Fibroblast of the aortic adventitia (primary cell): ENCODE data around the gene CIZ1. TPM values are rescaled to one million over a fixed set of nuclear protein-coding genes. Genes with fewer than 3 reads are reported as not detected.

Experiments used
- DNase-seq: peaks from one replicate; pipeline ENCODE4 v3.0.0-alpha.2; 2010; ENCODE audit warnings: low read depth
- H3K4me3 ChIP-seq: 2 replicates; pipeline ENCODE4 v1.5.1; 2011; ENCODE audit warnings: low read depth, mild to moderate bottlenecking, control low read depth, low read length, moderate library complexity
- total RNA-seq: library from RNA; depleted of rRNA; stranded (reverse); fragments of >200 nt; gene quantifications from 2 replicates; pipeline ENCODE4 v1.2.3, GENCODE V29; 2012; ENCODE audit warnings: low replicate concordance
- TF ChIP-seq, protein P1 (sequence below): IDR thresholded peaks from 2 replicates; pipeline ENCODE4 v1.5.1; 2011; ENCODE audit warnings: mild to moderate bottlenecking, low read length, control low read depth, inconsistent platforms; ENCODE audit not compliant: insufficient read depth

The CIZ1 gene
- total RNA-seq, 1 donor: 47.8 TPM

DNA sequence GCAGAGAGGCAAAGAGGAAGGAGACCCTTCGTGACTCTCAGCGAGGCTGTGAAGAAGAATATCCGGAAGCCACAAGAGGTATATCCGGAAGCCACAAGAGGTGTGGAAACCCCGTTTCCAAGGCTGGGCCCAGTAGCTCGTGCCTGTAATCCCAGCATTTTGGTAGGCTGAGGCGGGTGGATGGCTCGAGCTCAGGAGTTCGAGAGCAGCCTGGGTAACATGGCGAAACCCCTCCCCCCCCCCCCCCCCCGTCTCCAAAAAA lies 31.9 kb downstream of the CIZ1 start:
- TF ChIP-seq, protein P1, sequence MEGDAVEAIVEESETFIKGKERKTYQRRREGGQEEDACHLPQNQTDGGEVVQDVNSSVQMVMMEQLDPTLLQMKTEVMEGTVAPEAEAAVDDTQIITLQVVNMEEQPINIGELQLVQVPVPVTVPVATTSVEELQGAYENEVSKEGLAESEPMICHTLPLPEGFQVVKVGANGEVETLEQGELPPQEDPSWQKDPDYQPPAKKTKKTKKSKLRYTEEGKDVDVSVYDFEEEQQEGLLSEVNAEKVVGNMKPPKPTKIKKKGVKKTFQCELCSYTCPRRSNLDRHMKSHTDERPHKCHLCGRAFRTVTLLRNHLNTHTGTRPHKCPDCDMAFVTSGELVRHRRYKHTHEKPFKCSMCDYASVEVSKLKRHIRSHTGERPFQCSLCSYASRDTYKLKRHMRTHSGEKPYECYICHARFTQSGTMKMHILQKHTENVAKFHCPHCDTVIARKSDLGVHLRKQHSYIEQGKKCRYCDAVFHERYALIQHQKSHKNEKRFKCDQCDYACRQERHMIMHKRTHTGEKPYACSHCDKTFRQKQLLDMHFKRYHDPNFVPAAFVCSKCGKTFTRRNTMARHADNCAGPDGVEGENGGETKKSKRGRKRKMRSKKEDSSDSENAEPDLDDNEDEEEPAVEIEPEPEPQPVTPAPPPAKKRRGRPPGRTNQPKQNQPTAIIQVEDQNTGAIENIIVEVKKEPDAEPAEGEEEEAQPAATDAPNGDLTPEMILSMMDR: no peak
- peak overlapping the region; percentile 64 for H3K4me3 ChIP-seq
- DNase-seq: no peak

DNA sequence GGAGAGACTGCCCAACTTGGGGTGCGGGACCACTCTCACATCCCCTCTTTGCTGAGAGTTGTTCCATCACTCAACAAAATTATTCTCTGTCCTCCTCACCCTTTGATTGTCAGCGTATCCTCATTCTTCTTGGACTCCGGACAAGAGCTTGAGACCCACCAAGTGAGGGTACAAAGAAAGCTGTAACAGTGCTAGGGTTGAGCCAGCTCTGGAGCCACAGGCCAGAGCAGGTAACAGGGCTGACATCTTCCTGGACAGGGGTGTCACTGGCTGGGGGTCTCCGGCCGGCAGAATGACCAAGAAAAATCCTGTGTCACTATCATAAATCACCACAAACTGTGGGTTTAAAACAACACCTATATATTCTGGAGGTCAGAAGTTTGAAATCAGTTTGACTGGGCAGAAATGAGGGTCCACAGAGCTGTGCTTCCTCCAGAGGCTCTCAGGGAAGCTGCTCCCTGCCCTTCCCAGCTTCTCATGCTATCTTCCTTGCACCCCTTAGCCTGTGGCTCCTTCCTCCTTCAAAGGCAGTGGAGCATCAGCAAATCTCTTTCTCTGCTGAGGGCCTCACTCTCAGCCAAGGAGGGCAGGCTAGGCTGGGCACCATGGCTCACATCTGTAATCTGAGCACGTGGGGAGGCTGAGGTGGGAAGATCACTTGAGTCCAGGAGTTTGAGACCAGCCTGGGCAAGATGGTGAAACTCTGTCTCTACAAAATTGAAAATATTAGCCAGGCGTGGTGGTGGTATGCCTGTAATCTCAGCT lies 35.5 kb downstream of the CIZ1 start:
- TF ChIP-seq, protein P1: no peak
- no peak for DNase-seq
- H3K4me3 ChIP-seq: no peak overlapping the region

- DNase-seq: no peak
- H3K4me3 ChIP-seq: no peak overlapping the region
- TF ChIP-seq, protein P1: no peak
Observed at GRCh38 chr9:128153947-128154695, 37.3 kb downstream of the CIZ1 start.

DNA sequence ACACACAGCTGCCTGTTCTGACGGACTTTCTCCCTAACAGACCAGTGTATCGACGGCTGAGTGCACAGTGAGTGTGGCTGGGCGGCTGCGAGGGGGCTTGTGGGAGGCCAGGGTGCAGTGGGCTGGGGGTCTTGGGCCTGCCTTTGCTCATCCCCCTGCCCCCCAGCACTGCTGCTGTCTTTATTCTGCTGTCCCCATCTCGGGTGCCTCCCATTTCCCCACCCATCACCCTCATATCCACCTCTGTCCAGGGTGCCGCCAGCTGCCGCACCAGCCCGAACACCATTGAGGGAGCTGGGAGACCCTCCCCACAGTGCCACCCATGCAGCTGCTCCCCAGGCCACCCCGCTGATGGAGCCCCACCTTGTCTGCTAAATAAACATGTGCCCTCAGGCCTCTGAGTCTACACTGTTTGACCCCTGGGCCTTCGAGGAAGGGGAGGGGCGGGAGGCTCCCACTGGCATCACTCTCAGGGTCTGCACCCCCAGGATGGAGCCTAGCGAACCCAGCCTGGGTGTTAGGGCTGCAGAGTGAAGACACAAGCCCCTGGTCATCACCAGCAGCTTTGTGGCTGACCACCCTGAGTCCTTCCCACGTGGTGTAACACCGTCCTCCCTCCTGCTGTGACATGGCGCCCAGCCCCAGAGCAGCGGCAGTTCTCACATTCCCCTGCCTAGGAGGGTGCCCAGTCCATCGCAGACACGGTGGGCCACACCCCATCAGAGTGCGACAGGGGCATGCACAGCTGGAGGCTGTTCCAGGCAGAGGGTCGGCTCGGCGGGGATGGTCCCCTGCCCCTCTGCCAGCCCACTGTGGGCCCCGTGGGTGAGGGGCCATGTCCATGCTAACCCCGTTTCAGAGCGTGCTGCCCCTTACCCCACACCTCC lies 38.1 kb downstream of the CIZ1 start:
- no peak overlapping the region for H3K4me3 ChIP-seq
- DNase-seq: no peak
- TF ChIP-seq, protein P1: no peak

- TF ChIP-seq, protein P1: no peak
- H3K4me3 ChIP-seq: no peak overlapping the region
- no peak for DNase-seq
Observed at GRCh38 chr9:128152133-128153059, 39.0 kb downstream of the CIZ1 start.
